ENCODE measurements around the gene DSCAM. TPM values are rescaled to one million over a fixed set of nuclear protein-coding genes. Genes with fewer than 3 reads are reported as not detected.

The DSCAM gene
- total and polyA plus RNA-seq, 4 donors, result 0.02 to 0.25 (median 0.09) TPM

DNA sequence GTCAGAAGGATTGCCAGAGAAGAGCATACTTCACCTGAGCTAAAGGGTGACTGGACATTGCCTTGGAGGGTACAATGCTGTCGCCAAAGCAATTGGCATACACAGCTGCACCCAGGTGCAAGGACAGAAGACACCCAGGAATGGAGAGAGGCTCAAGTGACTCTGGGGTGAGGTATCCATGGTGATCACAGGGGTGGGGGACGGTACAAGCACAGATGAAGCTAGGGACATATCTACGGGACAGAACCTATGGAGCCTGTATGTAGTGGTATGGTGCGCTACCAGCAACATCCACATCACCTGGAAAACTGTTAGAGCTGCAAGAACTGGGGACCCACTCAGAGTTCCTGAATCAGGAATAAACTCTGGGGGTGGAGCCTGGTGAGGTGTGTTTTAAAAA is 693.6 kb downstream of the DSCAM start:
- Histone ChIP-seq H3K4me3 (no peak overlapping the region), H3K4me1 (ENCODE audit: control insufficient read depth in 5 of 5, insufficient read depth in 5 of 5, low read length in 5 of 5) (no peaks in the 10 kb centered on the region), H3K27me3 (ENCODE audit: control insufficient read depth in 3 of 3, insufficient read depth in 3 of 3, low read length in 2 of 3) (peaks cover 0 to 3% (median 0%) of the 10 kb centered on the region in 3 donors), H3K36me3 (ENCODE audit: control insufficient read depth in 4 of 4, insufficient read depth in 4 of 4, low read length in 4 of 4) (no peaks in the 10 kb centered on the region), H3K9me3 (ENCODE audit: control insufficient read depth in 4 of 4, insufficient read depth in 3 of 4, low read length in 3 of 4) (peaks cover 0 to 8% (median 0%) of the 10 kb centered on the region in 4 donors), H3K27ac (ENCODE audit: low read depth in 1 of 2, low read length in 1 of 2) (no peak overlapping the region), H3K9ac (ENCODE audit: insufficient read depth in 1 of 2, low read length in 2 of 2) (no peak overlapping the region)
- DNase-seq (no peak), ATAC-seq (ENCODE audit: insufficient read depth, low FRiP score) (no peak)
- WGBS, 2 donors, result 94 to 98% methylated on average over 4 of the region's 4 CpGs
- TF ChIP-seq CTCF (IDR thresholded peaks at IDR 0.05; ENCODE audit: control extremely low read depth, extremely low read depth), result no peak

- no peaks in the 10 kb centered on the region for H3K4me1 ChIP-seq (ENCODE audit: control insufficient read depth in 5 of 5, insufficient read depth in 5 of 5, low read length in 5 of 5)
- DNase-seq (no peak), ATAC-seq (ENCODE audit: insufficient read depth, low FRiP score) (no peak)
- peaks cover 0 to 3% (median 0%) of the 10 kb centered on the region in 3 donors for H3K27me3 ChIP-seq (ENCODE audit: control insufficient read depth in 3 of 3, insufficient read depth in 3 of 3, low read length in 2 of 3)
- H3K27ac ChIP-seq (ENCODE audit: low read depth in 1 of 2, low read length in 1 of 2), result no peak overlapping the region
- no peak overlapping the region for H3K4me3 ChIP-seq
- no peaks in the 10 kb centered on the region for H3K36me3 ChIP-seq (ENCODE audit: control insufficient read depth in 4 of 4, insufficient read depth in 4 of 4, low read length in 4 of 4)
- WGBS, 2 donors, result 68 to 73% methylated on average over 5 of the region's 5 CpGs
- H3K9ac ChIP-seq (ENCODE audit: insufficient read depth in 1 of 2, low read length in 2 of 2), result no peak overlapping the region
- TF ChIP-seq CTCF (IDR thresholded peaks at IDR 0.05; ENCODE audit: control extremely low read depth, extremely low read depth), result no peak
- H3K9me3 ChIP-seq (ENCODE audit: control insufficient read depth in 4 of 4, insufficient read depth in 3 of 4, low read length in 3 of 4), result peaks cover 0 to 8% (median 0%) of the 10 kb centered on the region in 4 donors
Measured at GRCh38 chr21:40152476-40152875, 694.5 kb downstream of the DSCAM start.

DNA sequence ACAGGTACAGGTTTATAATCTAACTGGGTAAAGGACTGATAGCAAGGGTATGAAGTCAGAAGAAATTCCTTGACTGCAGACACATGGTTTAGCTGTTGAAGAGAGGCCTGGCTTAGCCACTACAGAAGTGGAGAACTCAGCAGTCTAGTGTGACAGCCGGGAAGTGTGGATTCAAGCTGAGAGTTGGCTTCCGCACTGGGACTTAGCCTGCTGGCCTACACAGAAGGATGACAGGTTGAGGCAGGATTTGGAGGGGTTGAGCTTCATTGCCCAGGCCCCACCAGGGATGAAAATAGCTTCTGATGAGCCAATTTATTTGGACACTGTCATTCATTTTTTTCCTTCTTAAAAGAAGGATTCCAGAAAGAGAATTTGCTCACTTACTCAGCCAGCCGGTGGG is 695.3 kb downstream of the DSCAM start:
- Histone ChIP-seq H3K9ac (ENCODE audit: insufficient read depth in 1 of 2, low read length in 2 of 2) (no peak overlapping the region), H3K4me3 (no peak overlapping the region), H3K36me3 (ENCODE audit: control insufficient read depth in 4 of 4, insufficient read depth in 4 of 4, low read length in 4 of 4) (no peaks in the 10 kb centered on the region), H3K27ac (ENCODE audit: low read depth in 1 of 2, low read length in 1 of 2) (no peak overlapping the region), H3K9me3 (ENCODE audit: control insufficient read depth in 4 of 4, insufficient read depth in 3 of 4, low read length in 3 of 4) (peaks cover 0 to 6% (median 0%) of the 10 kb centered on the region in 4 donors), H3K27me3 (ENCODE audit: control insufficient read depth in 3 of 3, insufficient read depth in 3 of 3, low read length in 2 of 3) (peaks cover 0 to 3% (median 0%) of the 10 kb centered on the region in 3 donors), H3K4me1 (ENCODE audit: control insufficient read depth in 5 of 5, insufficient read depth in 5 of 5, low read length in 5 of 5) (no peaks in the 10 kb centered on the region)
- no peak for TF ChIP-seq CTCF (IDR thresholded peaks at IDR 0.05; ENCODE audit: control extremely low read depth, extremely low read depth)
- WGBS, 2 donors, result 85 to 87% methylated on average over 3 of the region's 3 CpGs
- DNase-seq (no peak), ATAC-seq (ENCODE audit: insufficient read depth, low FRiP score) (no peak)

DNA sequence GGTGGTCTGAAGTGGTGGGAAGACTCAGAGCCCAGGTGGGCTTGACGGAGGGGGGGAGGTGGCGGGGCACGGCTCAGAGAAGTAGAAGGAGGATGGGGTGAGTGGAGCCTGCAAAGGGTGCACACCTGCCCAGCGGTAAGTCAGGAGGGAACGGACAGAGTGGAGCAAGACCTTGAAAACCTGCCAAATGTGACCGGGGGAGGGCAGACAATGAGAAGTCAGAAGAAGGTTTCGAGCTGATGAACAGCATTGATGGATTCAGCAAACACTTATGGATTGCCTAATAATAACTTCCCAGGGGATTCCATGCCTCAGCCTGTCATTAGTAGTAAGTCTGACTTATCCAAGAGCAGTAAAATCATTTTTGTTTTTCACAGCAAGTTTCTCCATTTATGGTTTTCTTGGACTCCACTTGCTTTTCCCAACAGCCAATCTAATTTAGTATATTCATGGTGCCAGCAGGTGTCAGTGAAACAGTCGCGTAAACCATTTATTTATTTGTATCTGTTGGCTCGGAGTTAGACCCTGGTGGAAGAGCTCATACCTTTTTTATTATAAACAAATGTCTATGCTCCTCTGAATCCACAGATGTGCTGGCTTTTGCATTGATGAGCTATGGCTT is 700.6 kb downstream of the DSCAM start:
- DNase-seq, result no peak
- no peaks in the 10 kb centered on the region for H3K36me3 ChIP-seq (ENCODE audit: control insufficient read depth in 4 of 4, insufficient read depth in 4 of 4, low read length in 4 of 4)

More for the DNA sequence above, 700.6 kb downstream of the DSCAM start:
- no peaks in the 10 kb centered on the region for H3K27me3 ChIP-seq (ENCODE audit: control insufficient read depth in 3 of 3, insufficient read depth in 3 of 3, low read length in 2 of 3)
- no peak for TF ChIP-seq CTCF (IDR thresholded peaks at IDR 0.05; ENCODE audit: control extremely low read depth, extremely low read depth)
- no peaks in the 10 kb centered on the region for H3K4me1 ChIP-seq (ENCODE audit: control insufficient read depth in 5 of 5, insufficient read depth in 5 of 5, low read length in 5 of 5)
- peaks cover 0 to 8% (median 0%) of the 10 kb centered on the region in 4 donors for H3K9me3 ChIP-seq (ENCODE audit: control insufficient read depth in 4 of 4, insufficient read depth in 3 of 4, low read length in 3 of 4)
- ATAC-seq (ENCODE audit: insufficient read depth, low FRiP score), result no peak
- H3K4me3 ChIP-seq, result no peak overlapping the region
- H3K9ac ChIP-seq (ENCODE audit: insufficient read depth in 1 of 2, low read length in 2 of 2), result no peak overlapping the region
- WGBS, 2 donors, result 56 to 82% methylated on average over 10 of the region's 10 CpGs
- H3K27ac ChIP-seq (ENCODE audit: low read depth in 1 of 2, low read length in 1 of 2), result no peak overlapping the region

All from lung (tissue), 12 donors.